HepG2 (cell line): Measurements from ENCODE around the gene MYO1E. TPM values are rescaled to one million over a fixed set of nuclear protein-coding genes. Genes with fewer than 3 reads are reported as not detected.

Experiments used
- ATAC-seq: fragments of 200-7000 bp; cut with Tn5 transposase; 3 replicates; pipeline ENCODE4 v1.9.1; 2020; ENCODE audit warnings: mild to moderate bottlenecking, moderate library complexity
- BruUV-seq: library from RNA; stranded (reverse); fragments of 400-500 nt; replicated peaks from 2 replicates; lab custom pipeline; 2021; lab: Mats Ljungman, UMichigan
- CTCF ChIA-PET: fragments of 300-600 bp; formaldehyde crosslinking; extraction: SDS; loops from one replicate; lab custom pipeline; 2021; ENCODE audit warnings: low total read pairs, inconsistent platforms, low intra/inter-chr PET ratio; lab: Yijun Ruan, JAX
- POLR2A ChIA-PET: fragments of 350-600 bp; sonication (Branson Sonifier 250); formaldehyde crosslinking; loops from one replicate; lab custom pipeline; 2020; ENCODE audit warnings: antibody characterized with exemption, inconsistent platforms; lab: Yijun Ruan, JAX
- DNase-seq: peaks from one replicate; pipeline ENCODE4 v3.0.0-alpha.2; 2015; ENCODE audit warnings: low spot score
- FAIRE-seq: peaks from 3 replicates; lab custom pipeline; 2011; peaks lifted over from hg19 to GRCh38; lab: Jason Lieb, UNC
- H2AFZ ChIP-seq: one replicate; pipeline ENCODE4 v1.6.1; 2011; ENCODE audit warnings: low read length, inconsistent platforms
- H3K27ac ChIP-seq: fragments of 300-600 bp; 3 replicates; pipeline ENCODE4 v1.8.0; 2011; ENCODE audit warnings: mixed run types, mild to moderate bottlenecking, mixed read lengths, low read length, inconsistent platforms; ENCODE audit not compliant: insufficient read depth; ENCODE audit errors: extremely low read length
- H3K27me3 ChIP-seq, 2 experiments: fragments of 200-600 bp in 1 of 2; 2 replicates in 1 of 2; 3 replicates in 1 of 2; pipeline versions ENCODE4 v1.6.0 to v1.8.0; 2011; ENCODE audit warnings: low read length in 2 of 2, mild to moderate bottlenecking in 2 of 2, moderate library complexity in 2 of 2, inconsistent platforms in 1 of 2; ENCODE audit not compliant: insufficient read depth in 2 of 2, control insufficient read depth in 1 of 2
- H3K36me3 ChIP-seq, 2 experiments: fragments of 200-600 bp in 1 of 2; replicated peaks in 1 of 2; 2 replicates in 1 of 2; 3 replicates in 1 of 2; pipeline versions ENCODE4 v1.5.1 to v1.8.0; 2011; ENCODE audit warnings: low read length in 2 of 2, inconsistent platforms in 1 of 2; ENCODE audit not compliant: insufficient read depth in 2 of 2, control insufficient read depth in 1 of 2
- H3K4me1 ChIP-seq: 2 replicates; pipeline ENCODE4 v1.5.1; 2012; ENCODE audit warnings: low read length, inconsistent platforms; ENCODE audit not compliant: insufficient read depth
- H3K4me2 ChIP-seq: 2 replicates; pipeline ENCODE4 v1.6.0; 2011; ENCODE audit warnings: low read depth, low read length, inconsistent platforms
- H3K4me3 ChIP-seq, 3 experiments: fragments of 200-600 bp in 1 of 3; sonication (generic), shearing (Covaris generic) in 1 of 3; replicated peaks in 1 of 3; 2 replicates each; pipeline ENCODE4 v1.5.1; 2011 to 2016; ENCODE audit warnings: low read length in 3 of 3, inconsistent platforms in 2 of 3, low read depth in 2 of 3, mild to moderate bottlenecking in 2 of 3, control low read depth in 1 of 3, mixed read lengths in 1 of 3; ENCODE audit not compliant: insufficient read depth in 1 of 3
- H3K79me2 ChIP-seq: one replicate; pipeline ENCODE4 v1.6.1; 2011; ENCODE audit warnings: low read length, inconsistent platforms; ENCODE audit not compliant: insufficient read depth
- H3K9ac ChIP-seq: 2 replicates; pipeline ENCODE4 v1.6.0; 2011; ENCODE audit warnings: mild to moderate bottlenecking, low read depth, low read length, inconsistent platforms; ENCODE audit not compliant: insufficient read depth
- H3K9me3 ChIP-seq: 2 replicates; pipeline ENCODE4 v1.5.1; 2012; ENCODE audit warnings: mild to moderate bottlenecking, low read length
- H4K20me1 ChIP-seq: 2 replicates; pipeline ENCODE4 v1.6.0; 2011; ENCODE audit warnings: inconsistent platforms, mild to moderate bottlenecking, low read length, moderate library complexity; ENCODE audit not compliant: insufficient read depth
- FOXK2 ChIP-seq: fragments of 450-650 bp; IDR thresholded peaks from 2 replicates; pipeline ENCODE4 v1.6.1; 2016
- FOXP1 ChIP-seq, 2 experiments: fragments of 450-650 bp in 1 of 2; IDR thresholded peaks; 2 replicates each; pipeline ENCODE4 v1.6.1; 2017 to 2018; ENCODE audit warnings: antibody characterized with exemption in 1 of 2
- PHF8 ChIP-seq: sonication (generic); formaldehyde crosslinking; IDR thresholded peaks from 2 replicates; pipeline ENCODE4 v1.5.0; 2020; ENCODE audit warnings: missing genetic modification reagents
- SALL1 ChIP-seq: sonication (generic); formaldehyde crosslinking; IDR thresholded peaks from 2 replicates; pipeline ENCODE4 v1.8.0; 2022; ENCODE audit warnings: mild to moderate bottlenecking, missing genetic modification reagents
- YY1 ChIP-seq: IDR thresholded peaks from 2 replicates; pipeline ENCODE4 v1.6.1; 2011; ENCODE audit warnings: low read length, low read depth, moderate library complexity, mild to moderate bottlenecking; ENCODE audit not compliant: insufficient read depth, insufficient replicate concordance
- ZNF75D ChIP-seq: sonication (generic); formaldehyde crosslinking; IDR thresholded peaks from 2 replicates; pipeline ENCODE4 v1.8.1; 2023; ENCODE audit warnings: missing genetic modification reagents, mild to moderate bottlenecking, borderline replicate concordance
- ZNF83 ChIP-seq: sonication (generic); formaldehyde crosslinking; IDR thresholded peaks from 2 replicates; pipeline ENCODE4 v1.4.0; 2020; ENCODE audit warnings: missing genetic modification reagents, mild to moderate bottlenecking, borderline replicate concordance
- ZSCAN31 ChIP-seq: sonication (generic); formaldehyde crosslinking; IDR thresholded peaks from 2 replicates; pipeline ENCODE4 v1.5.0; 2020; ENCODE audit warnings: low read depth, mild to moderate bottlenecking, missing genetic modification reagents
- WGBS: methylation state at CpG from one replicate; pipeline ENCODE4 v1.1.6; 2017; ENCODE audit warnings: low lambda C conversion rate; 5-methylcytosine and 5-hydroxymethylcytosine counted together
- in situ Hi-C: cut with HindIII; loops from 2 replicates; pipeline ENCODE4 v1.10.0; 2017; ENCODE audit warnings: low pct_unique_long_range_greater_than_20kb; ENCODE audit not compliant: extremely low pct_ligation_motif_present
- intact Hi-C: fragments of 100-400 bp; cut with micrococcal nuclease; formaldehyde crosslinking; loops from one replicate; pipeline ENCODE4 v1.10.0; 2022; ENCODE audit not compliant: unreplicated experiment
- polyA plus RNA-seq, 8 experiments: library from polyadenylated mRNA; depleted of rRNA in 3 of 8; stranded (reverse) in 7 of 8; unstranded in 1 of 8; fragments of >200 nt; fragmentation: Illumina TruSeq in 4 of 8; extraction: Trizol in 4 of 8; gene quantifications; 2 replicates each; pipeline versions ENCODE4 v1.2.1 to v1.2.3, GENCODE V29; 2011 to 2016; ENCODE audit warnings: low read depth in 4 of 8, missing spikeins in 1 of 8, mixed read lengths in 1 of 8; ENCODE audit not compliant: insufficient read depth in 1 of 8
- total RNA-seq, 5 experiments: library from RNA; depleted of rRNA; stranded (reverse); fragments of >200 nt; fragmentation: Illumina TruSeq; extraction: Trizol; gene quantifications; 2 replicates each; pipeline ENCODE4 v1.2.3, GENCODE V29; 2016; ENCODE audit warnings: low read depth in 1 of 5
- TF ChIP-seq, protein P1 (sequence below): sonication (generic); formaldehyde crosslinking; conservative IDR thresholded peaks from 2 replicates; pipeline ENCODE4 v1.5.0; 2020; ENCODE audit warnings: missing genetic modification reagents
- TF ChIP-seq, protein P2 (sequence below): sonication (generic); formaldehyde crosslinking; conservative IDR thresholded peaks from 2 replicates; pipeline ENCODE4 v1.4.0; 2020; ENCODE audit warnings: missing genetic modification reagents

The MYO1E gene
- total and polyA plus RNA-seq, 2 of the 13 experiments (the other 11 are each of a cell fraction or from before 2014, with no cell fraction given): 15.7 to 25.1 TPM

DNA sequence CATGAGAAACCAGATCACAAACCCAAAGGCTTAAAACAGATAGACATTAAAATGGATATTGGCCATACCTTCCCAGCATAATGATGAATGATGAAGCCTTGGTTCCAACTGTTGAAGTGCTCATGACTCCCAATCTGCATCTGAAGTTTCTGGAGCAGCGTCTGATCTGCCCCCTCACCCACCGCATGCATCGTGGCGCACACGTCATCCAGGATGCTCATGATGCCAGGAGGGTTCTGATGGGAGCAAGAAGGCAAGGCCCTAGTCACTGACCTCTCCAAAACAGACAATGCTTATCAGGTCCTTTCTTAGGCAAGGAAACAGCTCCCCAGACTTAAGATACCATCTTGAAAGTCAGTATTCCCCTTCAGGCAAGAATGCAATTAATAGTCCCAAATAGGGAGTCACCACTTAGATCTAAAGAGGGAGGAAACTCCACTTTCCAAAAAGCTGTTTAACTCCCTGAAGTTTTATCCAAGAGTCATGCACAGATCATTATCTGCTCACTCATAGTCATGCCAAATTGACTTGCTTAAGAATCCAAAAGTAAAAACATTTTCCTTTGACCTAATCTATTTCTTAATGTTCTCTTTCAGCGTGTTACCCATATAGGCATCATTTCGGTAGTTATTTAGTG lies 163.9 kb downstream of the MYO1E start:
- ChIA-PET CTCF (no interaction called here), POLR2A (no interaction called here)
- Histone ChIP-seq H3K27ac (no peak overlapping the region), H3K36me3 (peaks cover 9 to 54% of the 10 kb centered on the region in 2 experiments), H3K9ac (no peak overlapping the region), H3K4me3 (no peak overlapping the region), H3K79me2 (no peaks in the 10 kb centered on the region), H3K27me3 (no peaks in the 10 kb centered on the region), H3K4me1 (no peaks in the 10 kb centered on the region), H3K4me2 (no peak overlapping the region), H4K20me1 (no peaks in the 10 kb centered on the region), H2AFZ (no peak overlapping the region), H3K9me3 (no peaks in the 10 kb centered on the region)
- ATAC-seq (no peak), DNase-seq (no peak), FAIRE-seq (no peak)
- WGBS: 98% methylated on average over 7 of the region's 7 CpGs
- TF ChIP-seq ZNF83 (CRISPR knock-in tag) (no peak), FOXP1 (IDR thresholded peaks at IDR 0.05) (no peak), FOXP1 (CRISPR knock-in tag; IDR thresholded peaks at IDR 0.05) (no peak), FOXK2 (no peak), ZSCAN31 (CRISPR knock-in tag) (no peak), PHF8 (CRISPR knock-in tag) (no peak), ZNF75D (CRISPR knock-in tag) (no peak), YY1 (no peak), SALL1 (CRISPR knock-in tag) (no peak)
- TF ChIP-seq, protein P1, sequence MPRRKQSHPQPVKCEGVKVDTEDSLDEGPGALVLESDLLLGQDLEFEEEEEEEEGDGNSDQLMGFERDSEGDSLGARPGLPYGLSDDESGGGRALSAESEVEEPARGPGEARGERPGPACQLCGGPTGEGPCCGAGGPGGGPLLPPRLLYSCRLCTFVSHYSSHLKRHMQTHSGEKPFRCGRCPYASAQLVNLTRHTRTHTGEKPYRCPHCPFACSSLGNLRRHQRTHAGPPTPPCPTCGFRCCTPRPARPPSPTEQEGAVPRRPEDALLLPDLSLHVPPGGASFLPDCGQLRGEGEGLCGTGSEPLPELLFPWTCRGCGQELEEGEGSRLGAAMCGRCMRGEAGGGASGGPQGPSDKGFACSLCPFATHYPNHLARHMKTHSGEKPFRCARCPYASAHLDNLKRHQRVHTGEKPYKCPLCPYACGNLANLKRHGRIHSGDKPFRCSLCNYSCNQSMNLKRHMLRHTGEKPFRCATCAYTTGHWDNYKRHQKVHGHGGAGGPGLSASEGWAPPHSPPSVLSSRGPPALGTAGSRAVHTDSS (CRISPR knock-in tag): no peak
- TF ChIP-seq, protein P2, sequence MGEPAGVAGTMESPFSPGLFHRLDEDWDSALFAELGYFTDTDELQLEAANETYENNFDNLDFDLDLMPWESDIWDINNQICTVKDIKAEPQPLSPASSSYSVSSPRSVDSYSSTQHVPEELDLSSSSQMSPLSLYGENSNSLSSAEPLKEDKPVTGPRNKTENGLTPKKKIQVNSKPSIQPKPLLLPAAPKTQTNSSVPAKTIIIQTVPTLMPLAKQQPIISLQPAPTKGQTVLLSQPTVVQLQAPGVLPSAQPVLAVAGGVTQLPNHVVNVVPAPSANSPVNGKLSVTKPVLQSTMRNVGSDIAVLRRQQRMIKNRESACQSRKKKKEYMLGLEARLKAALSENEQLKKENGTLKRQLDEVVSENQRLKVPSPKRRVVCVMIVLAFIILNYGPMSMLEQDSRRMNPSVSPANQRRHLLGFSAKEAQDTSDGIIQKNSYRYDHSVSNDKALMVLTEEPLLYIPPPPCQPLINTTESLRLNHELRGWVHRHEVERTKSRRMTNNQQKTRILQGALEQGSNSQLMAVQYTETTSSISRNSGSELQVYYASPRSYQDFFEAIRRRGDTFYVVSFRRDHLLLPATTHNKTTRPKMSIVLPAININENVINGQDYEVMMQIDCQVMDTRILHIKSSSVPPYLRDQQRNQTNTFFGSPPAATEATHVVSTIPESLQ (CRISPR knock-in tag): no peak
- in situ Hi-C loops (no loop called here), intact Hi-C loops (no loop called here)
- no TSS peak for BruUV-seq
